H9 (cell line): ENCODE data around the gene NSRP1. TPM values are rescaled to one million over a fixed set of nuclear protein-coding genes. Genes with fewer than 3 reads are reported as not detected.

Experiments used
- DNase-seq: peaks from one replicate; pipeline ENCODE4 v3.0.0-alpha.2; 2017
- H2AFZ ChIP-seq: one replicate; pipeline ENCODE4 v1.6.1; 2013; ENCODE audit warnings: mild to moderate bottlenecking, low read length, control low read depth, moderate library complexity
- H2AK5ac ChIP-seq: 2 replicates; pipeline ENCODE4 v1.6.1; 2013; ENCODE audit warnings: low read length, control low read depth, mixed read lengths; ENCODE audit not compliant: insufficient read length
- H2BK120ac ChIP-seq: one replicate; pipeline ENCODE4 v1.6.1; 2013; ENCODE audit warnings: low read depth, mild to moderate bottlenecking, low read length, control low read depth, inconsistent platforms; ENCODE audit not compliant: poor library complexity, severe bottlenecking
- H2BK12ac ChIP-seq: 2 replicates; pipeline ENCODE4 v1.6.1; 2013; ENCODE audit warnings: low read length, control low read depth, mixed read lengths, low read depth; ENCODE audit not compliant: insufficient read length
- H2BK15ac ChIP-seq: 2 replicates; pipeline ENCODE4 v1.6.1; 2013; ENCODE audit warnings: low read depth, low read length, control low read depth
- H2BK20ac ChIP-seq: one replicate; pipeline ENCODE4 v1.6.1; 2013; ENCODE audit warnings: low read depth, mild to moderate bottlenecking, low read length, control low read depth, inconsistent platforms; ENCODE audit not compliant: poor library complexity, severe bottlenecking
- H2BK5ac ChIP-seq: 2 replicates; pipeline ENCODE4 v1.6.1; 2013; ENCODE audit warnings: low read length, control low read depth, mixed read lengths; ENCODE audit not compliant: insufficient read length
- H3K14ac ChIP-seq: 2 replicates; pipeline ENCODE4 v1.6.1; 2013; ENCODE audit warnings: low read length, control low read depth; ENCODE audit not compliant: insufficient read depth
- H3K18ac ChIP-seq: 2 replicates; pipeline ENCODE4 v1.6.1; 2013; ENCODE audit warnings: low read depth, mild to moderate bottlenecking, mixed read lengths, low read length, control low read depth; ENCODE audit not compliant: insufficient read length
- H3K23ac ChIP-seq: 2 replicates; pipeline ENCODE4 v1.6.1; 2013; ENCODE audit warnings: low read length, control low read depth, mixed read lengths, low read depth; ENCODE audit not compliant: insufficient read length
- H3K23me2 ChIP-seq: 2 replicates; pipeline ENCODE4 v1.6.1; 2013; ENCODE audit warnings: low read depth, mild to moderate bottlenecking, mixed read lengths, low read length, control low read depth; ENCODE audit not compliant: insufficient read length, poor library complexity, severe bottlenecking
- H3K27ac ChIP-seq: 2 replicates; pipeline ENCODE4 v1.5.1; 2013; ENCODE audit warnings: low read length, control low read depth, mixed read lengths, low read depth; ENCODE audit not compliant: insufficient read length
- H3K27me3 ChIP-seq: 2 replicates; pipeline ENCODE4 v1.6.1; 2013; ENCODE audit warnings: low read length, control low read depth, inconsistent platforms; ENCODE audit not compliant: insufficient read depth
- H3K4ac ChIP-seq: 2 replicates; pipeline ENCODE4 v1.6.1; 2013; ENCODE audit warnings: low read depth, mild to moderate bottlenecking, control low read depth, inconsistent platforms, low read length, moderate library complexity
- H3K4me1 ChIP-seq: 2 replicates; pipeline ENCODE4 v1.6.1; 2013; ENCODE audit warnings: low read length, control low read depth, inconsistent platforms; ENCODE audit not compliant: insufficient read depth
- H3K4me2 ChIP-seq: 2 replicates; pipeline ENCODE4 v1.6.1; 2013; ENCODE audit warnings: low read length, control low read depth, mixed read lengths; ENCODE audit not compliant: insufficient read length, insufficient read depth
- H3K56ac ChIP-seq: 2 replicates; pipeline ENCODE4 v1.6.1; 2013; ENCODE audit warnings: low read depth, mild to moderate bottlenecking, mixed read lengths, low read length, control low read depth; ENCODE audit not compliant: insufficient read length
- H3K79me1 ChIP-seq: 2 replicates; pipeline ENCODE4 v1.6.1; 2013; ENCODE audit warnings: low read depth, mild to moderate bottlenecking, moderate library complexity, low read length, control low read depth, inconsistent platforms; ENCODE audit not compliant: insufficient read depth, poor library complexity, severe bottlenecking
- H3K79me2 ChIP-seq: 2 replicates; pipeline ENCODE4 v1.6.1; 2013; ENCODE audit warnings: low read length, control low read depth, inconsistent platforms; ENCODE audit not compliant: insufficient read depth
- H3K9ac ChIP-seq: 2 replicates; pipeline ENCODE4 v1.6.1; 2013; ENCODE audit warnings: low read length, control low read depth, mixed read lengths; ENCODE audit not compliant: insufficient read length; ENCODE audit errors: extremely low read depth
- H3K9me3 ChIP-seq: one replicate; pipeline ENCODE4 v1.6.1; 2013; ENCODE audit warnings: low read depth, low read length, inconsistent platforms; ENCODE audit not compliant: control insufficient read depth
- H3T11ph ChIP-seq: one replicate; pipeline ENCODE4 v1.6.1; 2013; ENCODE audit warnings: mild to moderate bottlenecking, low read length, control low read depth, inconsistent platforms
- H4K20me1 ChIP-seq: one replicate; pipeline ENCODE4 v1.6.1; 2013; ENCODE audit not compliant: control insufficient read depth, insufficient read length, insufficient read depth
- H4K5ac ChIP-seq: 2 replicates; pipeline ENCODE4 v1.6.1; 2013; ENCODE audit warnings: low read depth, mild to moderate bottlenecking, mixed read lengths, low read length, control low read depth; ENCODE audit not compliant: insufficient read length
- H4K8ac ChIP-seq: replicated peaks from 2 replicates; pipeline ENCODE4 v1.6.1; 2013; ENCODE audit warnings: low read length, control low read depth, mixed read lengths, low read depth; ENCODE audit not compliant: insufficient read length
- H4K91ac ChIP-seq: 2 replicates; pipeline ENCODE4 v1.6.1; 2013; ENCODE audit warnings: low read depth, mild to moderate bottlenecking, moderate library complexity, mixed read lengths, low read length, control low read depth; ENCODE audit not compliant: insufficient read length
- H3K27ac Mint-ChIP-seq, 3 experiments: 2 replicates in 2 of 3; 3 replicates in 1 of 3; pipeline ENCODE4 v1.8.0; 2020 to 2021; ENCODE audit warnings: mixed read lengths in 3 of 3, mild to moderate bottlenecking in 1 of 3, moderate library complexity in 1 of 3
- H3K27me3 Mint-ChIP-seq: 2 replicates; pipeline ENCODE4 v1.8.0; 2021; ENCODE audit warnings: low read depth, mild to moderate bottlenecking, moderate library complexity, mixed read lengths
- H3K36me3 Mint-ChIP-seq, 3 experiments: 2 replicates in 2 of 3; 3 replicates in 1 of 3; pipeline ENCODE4 v1.8.0; 2020 to 2021; ENCODE audit warnings: low read depth in 3 of 3, mixed read lengths in 3 of 3; ENCODE audit not compliant: insufficient read depth in 1 of 3
- H3K4me1 Mint-ChIP-seq, 2 experiments: 2 replicates each; pipeline ENCODE4 v1.8.0; 2020; ENCODE audit warnings: mixed read lengths in 2 of 2
- H3K4me3 Mint-ChIP-seq, 2 experiments: 2 replicates in 1 of 2; 3 replicates in 1 of 2; pipeline ENCODE4 v1.8.0; 2020 to 2021; ENCODE audit warnings: mild to moderate bottlenecking in 2 of 2, mixed read lengths in 2 of 2, moderate library complexity in 1 of 2
- H3K9me3 Mint-ChIP-seq, 2 experiments: 2 replicates in 1 of 2; 3 replicates in 1 of 2; pipeline ENCODE4 v1.8.0; 2020; ENCODE audit warnings: mild to moderate bottlenecking in 2 of 2, mixed read lengths in 2 of 2, moderate library complexity in 1 of 2
- CTCF ChIP-seq: fragments of 200-600 bp; sonication (generic); conservative IDR thresholded peaks from 3 replicates; pipeline ENCODE4 v1.8.0; 2021; ENCODE audit warnings: antibody characterized with exemption, mild to moderate bottlenecking
- WGBS: extraction: QIAGEN DNeasy Blood & Tissue Kit; methylation state at CpG from one replicate; pipeline ENCODE4 v1.1.7; 2013; ENCODE audit warnings: missing lambda C conversion rate, low lambda C conversion rate, mixed read lengths; ENCODE audit not compliant: insufficient read length; ENCODE audit errors: extremely low coverage; 5-methylcytosine and 5-hydroxymethylcytosine counted together
- total RNA-seq: library from RNA; stranded (reverse); gene quantifications from 2 replicates; pipeline ENCODE4 v1.2.1, GENCODE V29; 2021

Gene NSRP1
- total RNA-seq, 1 experiment from 2014 or later: 33.3 TPM

DNA sequence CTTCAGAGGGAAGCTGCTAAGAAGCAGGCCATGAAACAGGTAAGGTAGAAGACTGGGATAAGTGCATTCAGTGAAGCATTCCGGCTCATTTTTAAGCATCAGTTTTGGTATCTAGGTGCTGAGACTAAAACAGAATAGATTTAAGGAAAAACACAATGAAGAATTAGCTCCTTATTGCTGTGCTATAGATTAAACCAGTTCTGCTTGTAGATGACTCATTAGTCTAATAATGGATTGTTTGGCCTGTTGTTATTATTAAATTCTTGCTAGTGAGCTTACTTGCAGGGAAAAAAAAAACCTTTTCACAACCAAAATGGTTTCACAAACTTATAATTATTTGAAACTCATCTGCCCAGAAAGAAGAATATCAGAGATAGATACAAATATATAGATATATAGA, 55.9 kb downstream of the NSRP1 start:
- H4K5ac ChIP-seq: no peak overlapping the region
- H3K79me2 ChIP-seq: no peaks in the 10 kb centered on the region
- no peaks in the 10 kb centered on the region for H3K79me1 ChIP-seq
- H3K4me1 ChIP-seq: no peaks in the 10 kb centered on the region
- H4K8ac ChIP-seq: no peak overlapping the region
- Mint-ChIP-seq H3K9me3 (no peaks in the 10 kb centered on the region), H3K27me3 (no peaks in the 10 kb centered on the region), H3K27ac (no peak overlapping the region), H3K4me3 (no peak overlapping the region), H3K36me3 (peaks cover 5 to 26% (median 19%) of the 10 kb centered on the region in 3 experiments; a peak in 6 of 7 replicates), H3K4me1 (no peaks in the 10 kb centered on the region)
- H3T11ph ChIP-seq: no peak overlapping the region
- no peak overlapping the region for H2AK5ac ChIP-seq
- H3K27me3 ChIP-seq: no peaks in the 10 kb centered on the region
- no peak for DNase-seq
- H3K9me3 ChIP-seq: no peaks in the 10 kb centered on the region
- no peak overlapping the region for H3K4ac ChIP-seq
- no peak overlapping the region for H2BK12ac ChIP-seq
- H3K14ac ChIP-seq: no peak overlapping the region
- no peak overlapping the region for H3K9ac ChIP-seq
- H2BK120ac ChIP-seq: no peak overlapping the region
- no peak overlapping the region for H4K91ac ChIP-seq
- H4K20me1 ChIP-seq: no peaks in the 10 kb centered on the region
- H3K23me2 ChIP-seq: no peaks in the 10 kb centered on the region
- no peak overlapping the region for H2AFZ ChIP-seq
- TF ChIP-seq CTCF: no peak
- no peak overlapping the region for H3K23ac ChIP-seq
- WGBS: no CpG with 5 or more reads among the region's 1 CpG
- no peak overlapping the region for H3K4me2 ChIP-seq
- no peak overlapping the region for H2BK15ac ChIP-seq
- H3K18ac ChIP-seq: no peak overlapping the region
- H2BK5ac ChIP-seq: no peak overlapping the region
- H3K27ac ChIP-seq: no peak overlapping the region
- no peak overlapping the region for H2BK20ac ChIP-seq
- no peak overlapping the region for H3K56ac ChIP-seq
